ENCODE results near the gene MSMO1.
"Not testable (repeated sequence)": the region's sequence is repeated elsewhere in the genome, so short reads cannot be mapped to it uniquely, and the experiment has no call there.

The MSMO1 gene

DNA sequence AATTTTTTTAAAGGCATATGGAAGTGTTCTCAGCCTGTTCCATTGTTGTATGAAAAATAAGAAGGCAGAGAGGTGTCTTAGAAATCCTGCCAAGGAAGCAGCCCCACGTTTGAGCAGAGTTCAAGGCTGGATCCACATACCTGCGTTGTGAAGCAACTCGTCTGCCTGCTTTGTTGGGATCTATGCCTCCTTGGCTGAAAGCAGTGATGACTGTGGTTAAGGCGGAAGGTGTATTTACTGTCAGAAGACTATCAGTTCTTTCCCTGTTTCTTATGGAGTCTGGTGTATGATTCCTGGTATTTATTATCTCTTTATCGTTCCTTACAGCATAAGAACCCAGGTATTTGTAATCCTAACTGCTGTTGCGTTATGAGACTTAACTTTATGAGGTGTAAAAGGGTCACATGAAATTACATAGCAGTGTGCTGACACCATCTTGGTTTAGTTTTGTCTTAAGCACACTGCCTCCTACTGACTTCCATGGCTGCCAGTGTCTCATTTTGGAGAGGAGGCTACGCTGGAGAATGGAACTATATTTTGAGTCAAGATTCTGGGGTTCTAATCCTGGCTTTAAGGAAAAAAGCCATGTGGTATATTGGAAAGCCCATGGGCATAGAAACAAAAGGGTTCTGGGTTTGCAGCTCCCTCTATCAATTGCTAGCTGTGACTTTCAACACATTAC, 3.1 kb upstream of the MSMO1 start:
- no peak for DNase-seq (ENCODE audit: insufficient read length, low spot score)
- no peak for FAIRE-seq

DNA sequence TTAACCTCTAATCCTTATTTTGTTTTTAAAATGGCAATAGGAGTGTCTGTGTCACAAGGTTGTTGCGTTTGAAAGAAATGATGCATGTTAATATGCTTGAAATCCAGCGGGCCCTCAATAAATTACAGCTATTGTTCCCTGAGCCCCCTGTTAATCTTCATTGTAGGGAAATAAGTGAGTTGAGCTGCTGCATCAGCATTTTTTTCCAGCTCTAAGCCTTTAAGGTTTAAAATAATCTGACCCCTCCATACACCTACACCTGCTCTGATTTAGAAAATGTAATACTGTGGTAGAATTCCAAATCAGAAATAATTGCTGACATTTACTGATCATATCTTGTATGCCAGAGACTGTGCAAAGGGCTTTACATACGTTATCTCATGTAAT, 2.6 kb upstream of the MSMO1 start:
- no peak for FAIRE-seq
- DNase-seq (ENCODE audit: insufficient read length, low spot score): no peak

DNA sequence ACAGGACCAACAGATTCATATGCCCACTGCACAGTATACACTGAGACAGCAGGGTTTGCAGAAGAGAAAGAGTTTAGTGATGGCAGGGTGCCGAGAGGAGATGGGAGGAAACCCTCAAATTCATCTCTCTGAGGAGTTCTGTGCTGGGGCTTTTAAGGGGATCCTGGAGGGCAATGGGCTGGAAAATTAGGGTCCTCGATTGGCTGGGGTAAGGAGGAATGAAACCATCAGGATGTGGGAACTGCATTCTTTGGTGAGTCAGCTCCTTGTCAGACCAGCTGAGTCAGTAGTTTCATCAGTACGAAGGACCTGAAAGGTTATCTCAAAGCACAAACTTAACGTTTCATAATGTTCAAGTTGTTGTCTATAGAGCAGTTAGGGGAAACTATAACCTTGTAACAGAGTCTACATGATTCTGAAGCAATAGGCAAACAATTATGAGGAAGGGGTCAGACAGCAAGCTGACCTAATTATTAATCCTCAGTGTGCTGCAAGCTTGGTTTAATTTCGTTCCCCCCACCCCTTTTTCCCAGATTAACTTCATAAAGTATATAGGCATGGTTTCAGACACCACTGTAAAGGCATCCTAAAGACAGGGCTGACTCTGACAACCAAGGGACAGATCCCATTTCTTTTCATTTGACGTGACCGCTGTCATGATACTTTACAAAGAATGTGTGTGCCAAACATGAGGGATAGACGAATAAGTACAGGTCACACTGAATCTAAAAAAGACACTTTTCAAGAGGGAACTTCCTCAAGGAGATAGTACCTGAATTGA, 1.5 kb upstream of the MSMO1 start:
- DNase-seq (ENCODE audit: insufficient read length, low spot score) (no peak), FAIRE-seq (peak; percentile 58)

DNA sequence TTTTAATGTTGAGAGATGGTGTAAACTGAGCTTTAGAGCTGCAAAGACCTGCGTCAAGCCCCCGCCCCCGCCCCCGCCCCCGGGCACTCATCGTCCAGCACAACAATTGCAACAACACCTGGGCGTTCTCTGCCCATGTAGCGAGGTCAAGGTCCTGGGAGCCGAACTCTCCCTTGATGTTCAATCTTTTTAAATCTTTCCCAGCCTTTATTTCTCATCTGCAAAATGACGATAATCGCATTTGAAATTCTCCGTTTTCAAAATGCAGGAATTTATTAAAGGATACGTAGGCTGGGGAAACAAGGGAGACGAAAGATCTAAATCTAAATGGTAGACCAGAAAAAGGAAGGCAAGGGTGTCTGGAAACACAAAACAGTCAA, 648 bp upstream of the MSMO1 start:
- FAIRE-seq (no peak), DNase-seq (ENCODE audit: insufficient read length, low spot score) (no peak)

DNA sequence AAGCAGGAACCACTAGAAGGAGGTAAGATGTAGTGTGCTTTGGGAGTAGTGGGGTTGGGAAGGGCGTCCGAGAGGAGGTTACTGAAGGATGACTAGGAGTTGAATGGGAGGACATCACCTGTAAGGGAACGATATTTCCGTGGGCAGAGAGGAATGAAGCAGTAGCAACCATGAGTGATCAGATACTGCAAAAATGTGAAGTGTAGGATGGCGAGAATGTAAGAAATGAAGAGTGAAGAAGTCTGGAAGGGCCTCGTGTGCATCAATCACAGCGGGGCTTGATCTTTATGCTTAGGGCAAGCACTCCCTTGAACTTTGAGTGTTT, 594 bp downstream of the MSMO1 start:
- DNase-seq (ENCODE audit: insufficient read length, low spot score) (no peak), FAIRE-seq (no peak)

DNA sequence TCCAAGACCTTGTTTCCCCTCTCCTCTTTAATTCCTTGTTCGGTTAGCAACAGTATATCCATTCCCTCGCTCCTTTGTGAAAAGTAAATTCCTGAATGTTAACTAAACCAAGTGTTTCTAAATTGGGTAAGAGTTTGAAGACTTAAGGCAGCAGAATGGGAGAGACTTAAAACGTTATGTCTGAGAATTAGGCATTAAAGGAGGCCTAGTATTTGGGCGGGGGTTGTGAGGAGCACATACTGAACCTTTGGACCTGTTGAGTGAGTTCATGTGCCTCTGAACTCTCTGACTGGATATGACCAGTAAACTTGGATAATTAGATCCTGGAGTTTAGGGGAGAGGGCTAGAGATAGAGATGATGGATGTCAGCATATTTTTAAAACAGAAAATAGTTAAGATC, 1.2 kb downstream of the MSMO1 start:
- no peak for DNase-seq (ENCODE audit: insufficient read length, low spot score)
- peak; percentile 86 for FAIRE-seq

DNA sequence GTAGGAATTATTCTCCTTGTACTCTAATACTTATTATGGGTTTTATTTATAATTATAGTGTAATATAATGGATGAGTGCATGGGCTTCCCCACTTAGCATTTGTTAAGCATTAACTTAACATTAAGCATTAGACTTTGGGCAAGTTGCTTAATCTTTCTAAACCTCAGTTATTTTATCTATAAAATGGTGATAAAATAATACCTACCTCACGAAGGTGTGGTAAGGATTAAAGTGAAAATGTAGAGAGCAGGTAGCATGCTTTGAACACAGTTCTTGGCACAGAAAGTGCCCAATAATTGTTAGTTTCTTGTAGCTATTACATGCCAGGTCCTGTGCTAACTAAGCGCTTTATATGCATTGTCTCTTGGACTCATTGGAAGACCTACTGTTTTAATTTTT, 2.6 kb downstream of the MSMO1 start:
- no peak for FAIRE-seq
- no peak for DNase-seq (ENCODE audit: insufficient read length, low spot score)

DNA sequence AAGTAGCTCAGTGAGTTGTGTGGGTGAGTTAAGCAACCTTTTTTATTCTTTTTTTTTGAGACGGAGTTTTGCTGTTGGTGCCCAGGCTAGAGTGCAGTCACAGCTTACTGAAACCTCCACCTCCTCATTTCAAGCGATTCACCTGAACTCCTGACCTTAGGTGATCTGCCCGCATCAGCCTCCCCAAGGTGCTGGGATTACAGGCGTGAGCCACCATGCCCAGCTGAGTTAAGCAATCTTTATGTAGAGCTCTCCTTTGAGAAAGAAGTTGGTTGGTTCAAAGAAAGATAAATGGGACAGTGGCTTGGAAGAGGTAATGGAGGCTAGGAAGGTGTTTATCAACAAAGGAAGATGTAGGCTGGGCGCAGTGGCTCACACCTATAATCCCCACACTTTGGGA, 3.2 kb downstream of the MSMO1 start:
- FAIRE-seq (no peak), DNase-seq (ENCODE audit: insufficient read length, low spot score) (no peak)

DNA sequence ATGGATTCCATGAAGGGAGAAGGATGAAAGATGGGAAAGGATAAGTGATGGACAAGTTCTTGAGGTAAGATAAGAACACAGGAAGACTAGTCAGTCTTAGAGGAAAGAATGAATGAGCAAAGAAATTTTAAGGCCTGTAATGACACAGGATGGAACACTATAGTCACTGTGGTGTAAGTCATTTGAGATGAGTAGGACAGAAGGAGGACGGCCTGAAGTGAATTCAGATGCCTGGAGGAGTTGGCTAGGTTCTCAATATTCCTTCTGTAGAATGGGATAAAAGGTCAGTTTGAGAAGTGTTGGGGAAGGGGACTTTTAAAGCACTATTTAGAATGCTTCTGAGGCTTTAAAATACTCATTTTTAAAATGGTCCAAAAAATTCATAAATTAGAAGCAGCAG, 3.9 kb downstream of the MSMO1 start:
- FAIRE-seq: no peak
- no peak for DNase-seq (ENCODE audit: insufficient read length, low spot score)

DNA sequence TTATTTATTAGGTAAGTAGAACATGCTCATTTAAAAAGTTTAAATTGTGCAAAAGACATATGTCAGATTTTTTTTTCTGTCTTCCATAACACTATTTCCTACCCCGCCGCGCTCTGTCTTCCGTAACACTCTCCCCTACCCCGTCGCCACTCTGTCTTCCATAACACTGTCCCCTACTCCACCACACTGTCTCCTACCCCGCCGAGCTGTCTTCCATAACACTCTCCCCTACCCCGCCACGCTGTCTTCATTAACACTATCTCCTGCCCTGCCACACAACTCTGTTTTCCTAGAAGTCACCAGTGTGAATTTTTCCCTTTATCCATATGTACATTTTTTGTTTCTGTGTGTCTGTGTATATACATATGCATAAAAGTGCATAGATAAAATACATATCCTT, 4.4 kb downstream of the MSMO1 start:
- DNase-seq (ENCODE audit: insufficient read length, low spot score): no peak

DNA sequence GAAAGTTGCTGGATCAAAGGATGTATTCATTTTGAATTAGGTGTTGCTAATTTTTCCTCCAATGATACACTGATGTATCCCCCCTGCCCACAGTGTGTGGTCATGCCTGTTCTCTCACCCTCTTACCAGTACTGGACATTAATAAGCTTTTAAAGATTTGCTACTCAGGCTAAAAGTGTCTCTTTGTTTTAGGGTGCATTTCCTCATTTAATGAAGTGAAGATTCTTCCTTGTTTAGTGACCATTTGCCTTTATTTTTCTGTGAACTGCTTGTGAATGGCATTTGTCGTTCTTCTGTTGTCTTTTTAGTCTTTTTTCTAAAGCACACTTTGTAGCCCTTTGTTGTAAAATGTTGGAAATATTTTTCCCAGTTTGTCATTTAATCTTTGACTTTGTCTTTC, 5.0 kb downstream of the MSMO1 start:
- DNase-seq (ENCODE audit: insufficient read length, low spot score): no peak
- FAIRE-seq: no peak

More for the DNA sequence above, 4.4 kb downstream of the MSMO1 start:
- no peak for FAIRE-seq

DNA sequence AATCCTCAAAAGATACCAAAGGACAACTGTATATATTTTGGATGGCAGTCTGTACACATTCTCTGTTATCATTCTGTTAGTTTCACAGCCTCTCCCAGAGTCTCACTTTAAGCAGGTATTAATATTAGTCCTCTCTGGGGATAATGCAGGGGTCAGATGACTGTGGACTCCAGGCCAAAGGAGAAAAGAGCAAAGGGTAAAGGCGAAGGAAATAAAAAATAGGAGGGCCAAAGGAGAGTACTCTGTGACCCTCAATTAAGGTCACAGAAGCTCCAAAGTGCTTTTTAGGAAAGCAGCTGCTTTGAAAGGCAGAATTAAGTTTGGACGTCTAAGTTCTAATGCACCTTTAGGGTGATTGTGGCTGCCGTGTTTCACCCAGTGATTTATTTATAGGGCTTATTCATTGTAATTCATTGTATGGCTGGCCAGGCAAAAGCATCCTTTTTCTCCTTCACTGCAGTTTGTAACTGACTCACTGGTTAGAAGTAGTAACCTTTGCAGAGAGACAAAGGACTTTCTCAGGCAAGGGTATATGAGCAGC, 7.8 kb downstream of the MSMO1 start:
- FAIRE-seq (no peak), DNase-seq (ENCODE audit: insufficient read length, low spot score) (no peak)

DNA sequence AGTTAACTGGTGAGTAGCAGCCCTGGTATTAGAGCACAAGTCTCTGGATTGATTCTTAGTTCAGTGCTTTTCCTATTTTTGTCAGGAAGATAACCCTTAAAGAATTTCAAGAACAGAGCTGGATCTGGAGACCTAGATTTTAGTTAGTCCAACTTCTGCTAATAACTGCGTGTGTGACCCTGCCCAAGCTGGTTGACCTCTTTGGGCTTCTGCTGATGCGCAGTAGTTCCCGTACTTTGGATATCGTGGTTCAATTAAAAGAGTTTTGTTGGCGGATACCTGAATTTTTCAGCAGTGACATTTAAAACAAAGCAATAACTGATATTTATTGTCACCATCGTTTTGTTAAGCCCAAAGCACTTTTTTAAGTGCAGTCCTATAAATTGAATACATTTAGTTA, 9.3 kb downstream of the MSMO1 start:
- FAIRE-seq (no peak), DNase-seq (ENCODE audit: insufficient read length, low spot score) (no peak)

DNA sequence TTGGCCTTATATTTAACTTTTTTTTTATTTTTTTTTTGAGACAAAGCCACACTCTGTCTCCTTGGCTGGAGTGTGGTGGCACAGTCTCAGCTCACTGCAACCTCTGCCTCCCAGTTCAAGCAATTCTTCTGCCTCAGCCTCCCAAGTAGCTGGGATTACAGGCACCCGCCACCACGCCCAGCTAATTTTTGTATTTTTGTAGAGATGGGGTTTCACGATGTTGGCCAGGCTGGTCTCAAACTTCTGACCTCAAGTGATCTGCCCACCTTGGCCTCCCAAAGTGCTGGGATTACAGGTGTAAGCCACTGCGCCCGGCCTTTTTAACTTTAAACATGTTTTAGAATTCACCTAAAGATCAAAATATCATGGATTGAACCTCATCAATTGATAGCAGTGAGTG, 14.9 kb downstream of the MSMO1 start:
- not testable (repeated sequence) for DNase-seq (ENCODE audit: insufficient read length, low spot score); FAIRE-seq

DNA sequence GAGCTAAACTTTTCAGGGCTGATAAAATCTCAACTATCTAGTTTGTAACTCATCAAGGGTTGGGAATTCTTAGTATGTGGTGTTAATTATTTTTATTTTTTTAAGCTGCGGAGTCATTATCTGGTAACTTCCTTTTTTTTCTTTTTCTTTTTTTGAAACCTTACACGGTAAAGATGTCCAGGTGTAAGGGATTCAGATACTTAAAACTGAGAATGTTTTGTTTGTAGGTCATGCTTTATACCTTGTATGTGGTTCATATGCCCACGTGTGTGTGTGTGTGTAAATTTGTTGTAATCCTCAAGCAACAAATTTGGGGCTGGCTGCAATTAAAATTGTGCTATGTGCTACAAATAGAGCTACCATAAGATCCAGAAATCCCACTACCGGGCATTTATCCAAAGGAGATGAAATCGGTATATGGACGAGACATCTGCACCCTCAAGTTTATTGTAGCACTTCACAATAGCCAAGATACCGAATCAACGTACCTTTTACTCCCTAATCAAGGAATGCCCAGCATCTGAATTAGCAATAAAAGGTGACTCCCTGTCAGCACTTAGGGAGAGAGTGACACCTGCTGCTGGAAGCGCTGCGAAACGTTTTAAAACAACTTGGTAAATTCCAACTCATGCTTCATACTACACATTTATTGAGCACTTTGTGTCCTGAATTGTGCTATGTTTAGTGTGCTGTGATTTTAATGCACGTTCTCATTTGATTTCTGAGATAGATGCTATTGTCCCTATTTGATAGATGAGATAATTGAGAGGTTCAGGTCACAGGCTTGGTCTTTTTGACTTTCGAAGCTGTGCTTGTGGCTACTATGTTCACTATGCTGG, 16.1 kb downstream of the MSMO1 start:
- no peak for DNase-seq (ENCODE audit: insufficient read length, low spot score)
- peak; percentile 77 for FAIRE-seq

DNA sequence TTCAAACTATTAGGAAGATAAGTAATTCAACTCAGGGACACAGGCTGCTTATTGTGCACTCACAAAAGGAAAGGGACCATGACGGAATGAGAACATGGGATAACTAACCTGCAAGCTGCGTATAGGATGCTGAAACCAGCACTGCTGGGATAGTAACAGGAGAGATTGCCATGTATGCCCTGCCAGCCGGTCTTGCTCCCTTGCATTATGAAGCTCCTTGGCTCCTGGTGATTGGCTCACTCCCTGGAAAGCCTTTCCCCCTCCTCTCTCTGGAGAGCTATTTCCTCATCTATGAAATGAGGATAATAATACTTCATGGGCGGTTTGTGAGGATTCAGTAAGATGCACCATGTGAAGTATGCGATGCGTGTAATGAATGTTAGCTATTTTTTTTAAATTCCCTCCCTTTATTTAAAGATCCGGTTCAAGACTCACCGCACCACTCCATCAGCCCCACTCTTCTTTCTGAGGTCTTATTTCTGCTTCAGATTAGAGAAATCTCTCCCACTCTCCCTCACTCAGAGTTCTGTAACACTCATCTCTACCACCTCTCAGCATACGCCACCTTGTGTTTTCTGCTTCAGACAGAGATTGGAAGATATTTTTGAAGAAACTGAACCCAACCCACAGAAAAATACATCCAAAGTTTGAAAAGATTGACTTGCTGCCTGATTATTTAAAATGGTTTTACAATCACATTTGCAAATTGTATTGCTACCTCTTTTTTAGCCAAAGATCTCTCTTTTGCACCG, 18.4 kb downstream of the MSMO1 start:
- FAIRE-seq (no peak), DNase-seq (ENCODE audit: insufficient read length, low spot score) (no peak)

DNA sequence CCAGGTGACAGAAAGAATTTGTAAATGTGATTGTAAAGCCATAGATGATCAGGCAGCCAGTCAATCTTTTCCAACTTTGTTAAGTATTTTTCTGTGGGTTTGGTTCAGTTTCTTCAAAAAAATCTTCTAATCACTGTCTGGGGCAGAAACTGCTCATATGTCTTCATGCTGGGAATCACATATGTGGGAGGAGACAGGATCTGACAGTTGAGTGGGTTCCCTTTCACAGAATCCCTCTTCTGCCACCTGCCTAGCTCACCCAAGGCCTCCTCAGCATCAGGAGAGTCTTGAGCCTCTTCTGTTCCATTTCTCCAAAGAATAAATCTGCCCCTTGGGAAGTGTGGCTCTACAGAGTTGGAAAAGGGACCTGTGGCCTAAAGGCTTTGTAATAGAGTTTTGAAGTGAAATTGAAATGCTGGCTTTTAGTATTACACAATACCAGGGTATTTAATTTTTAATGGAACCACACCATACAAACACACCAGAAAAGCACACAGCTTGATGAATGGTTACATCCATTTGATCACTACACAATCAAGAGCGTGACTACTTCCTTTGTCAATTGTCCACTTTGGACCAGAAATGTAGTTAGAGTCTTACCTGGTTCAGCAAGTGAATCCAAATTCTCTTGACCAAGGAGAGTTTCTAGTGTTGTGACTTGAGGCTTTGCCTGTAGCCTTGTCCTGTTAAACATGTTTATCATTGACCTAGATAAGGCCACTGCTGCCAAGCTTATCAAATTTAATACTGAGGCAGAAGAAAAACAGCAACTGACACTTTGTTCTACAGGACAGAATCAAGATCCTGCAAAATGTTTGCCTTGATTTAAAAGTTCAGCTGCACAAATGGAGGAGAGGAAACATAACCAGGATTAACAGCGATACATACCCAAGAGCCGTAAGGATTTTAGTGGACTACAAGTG, 20.4 kb downstream of the MSMO1 start:
- DNase-seq (ENCODE audit: insufficient read length, low spot score) (no peak), FAIRE-seq (no peak)

DNA sequence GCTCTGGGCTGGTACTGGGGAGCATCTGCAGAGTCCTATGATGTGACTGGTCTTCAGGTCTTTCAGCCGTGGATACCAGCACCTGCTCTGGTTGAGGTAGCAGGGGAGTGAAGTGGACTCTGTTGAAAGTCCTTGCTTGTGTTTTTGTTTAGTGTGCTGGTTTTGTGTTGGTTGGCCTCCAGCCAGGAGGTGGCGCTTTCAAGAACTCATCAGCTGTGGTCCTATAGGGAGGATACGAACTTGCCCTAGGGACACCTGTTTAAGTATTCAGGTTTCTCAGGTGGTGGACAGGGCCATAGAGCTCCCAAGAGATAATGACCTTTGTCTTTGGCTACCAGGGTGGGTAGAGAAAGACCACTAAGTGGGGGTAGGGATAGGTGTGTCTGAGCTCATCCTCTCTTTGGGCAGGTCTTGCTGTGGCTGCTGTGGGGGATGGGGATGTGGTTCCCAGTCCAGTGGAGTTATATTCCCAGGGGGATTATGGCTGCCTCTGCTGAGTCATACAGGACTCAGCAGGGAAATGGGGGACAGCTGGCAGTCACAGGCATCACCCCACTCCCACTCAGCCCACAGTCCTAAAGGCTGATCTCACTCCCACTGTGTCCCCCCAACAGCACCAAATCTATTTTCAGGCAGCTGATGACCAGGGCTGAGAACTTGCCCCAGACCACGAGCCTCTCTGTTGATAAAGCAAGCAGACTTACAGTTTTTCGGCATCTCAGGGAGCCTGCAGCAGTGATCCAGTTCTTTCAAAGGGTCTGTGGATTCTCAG, 24.1 kb downstream of the MSMO1 start:
- DNase-seq (ENCODE audit: insufficient read length, low spot score) (no peak), FAIRE-seq (no peak)

DNA sequence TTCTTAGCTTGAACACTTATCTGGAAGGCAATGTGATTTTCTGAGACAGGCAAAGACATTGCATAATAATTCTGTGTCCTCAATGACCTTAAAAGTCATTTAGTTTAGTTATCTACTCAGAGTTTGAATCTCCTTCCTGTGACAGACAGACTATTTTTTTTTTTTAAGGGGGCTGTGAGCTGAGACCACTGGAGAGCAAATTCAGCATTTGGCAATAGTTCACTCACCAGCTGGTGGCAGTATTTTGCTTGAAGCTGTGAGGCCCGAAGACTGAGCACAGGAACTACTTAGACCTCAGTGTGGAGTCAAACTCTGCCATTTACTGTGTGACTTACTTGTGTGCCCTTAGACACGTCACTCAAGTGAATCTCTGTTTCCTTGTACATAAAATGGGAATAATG, 28.4 kb downstream of the MSMO1 start:
- peak; percentile 37 for FAIRE-seq
- no peak for DNase-seq (ENCODE audit: insufficient read length, low spot score)

Data from GM19239 (cell line).